HG02642 (cell line): ENCODE data around the gene PREX1.
A peak's percentile ranks its signal among the peaks of the same experiment; 100 is the strongest.
"Not testable (repeated sequence)": the region's sequence is repeated elsewhere in the genome, so short reads cannot be mapped to it uniquely, and the experiment has no call there.

Experiments
- ATAC-seq: cut with Tn5 transposase; IDR thresholded peaks from one replicate; pipeline ENCODE4 v1.9.1; 2021; ENCODE audit warnings: mild to moderate bottlenecking; ENCODE audit not compliant: unreplicated experiment, poor library complexity

The PREX1 gene, protein sequence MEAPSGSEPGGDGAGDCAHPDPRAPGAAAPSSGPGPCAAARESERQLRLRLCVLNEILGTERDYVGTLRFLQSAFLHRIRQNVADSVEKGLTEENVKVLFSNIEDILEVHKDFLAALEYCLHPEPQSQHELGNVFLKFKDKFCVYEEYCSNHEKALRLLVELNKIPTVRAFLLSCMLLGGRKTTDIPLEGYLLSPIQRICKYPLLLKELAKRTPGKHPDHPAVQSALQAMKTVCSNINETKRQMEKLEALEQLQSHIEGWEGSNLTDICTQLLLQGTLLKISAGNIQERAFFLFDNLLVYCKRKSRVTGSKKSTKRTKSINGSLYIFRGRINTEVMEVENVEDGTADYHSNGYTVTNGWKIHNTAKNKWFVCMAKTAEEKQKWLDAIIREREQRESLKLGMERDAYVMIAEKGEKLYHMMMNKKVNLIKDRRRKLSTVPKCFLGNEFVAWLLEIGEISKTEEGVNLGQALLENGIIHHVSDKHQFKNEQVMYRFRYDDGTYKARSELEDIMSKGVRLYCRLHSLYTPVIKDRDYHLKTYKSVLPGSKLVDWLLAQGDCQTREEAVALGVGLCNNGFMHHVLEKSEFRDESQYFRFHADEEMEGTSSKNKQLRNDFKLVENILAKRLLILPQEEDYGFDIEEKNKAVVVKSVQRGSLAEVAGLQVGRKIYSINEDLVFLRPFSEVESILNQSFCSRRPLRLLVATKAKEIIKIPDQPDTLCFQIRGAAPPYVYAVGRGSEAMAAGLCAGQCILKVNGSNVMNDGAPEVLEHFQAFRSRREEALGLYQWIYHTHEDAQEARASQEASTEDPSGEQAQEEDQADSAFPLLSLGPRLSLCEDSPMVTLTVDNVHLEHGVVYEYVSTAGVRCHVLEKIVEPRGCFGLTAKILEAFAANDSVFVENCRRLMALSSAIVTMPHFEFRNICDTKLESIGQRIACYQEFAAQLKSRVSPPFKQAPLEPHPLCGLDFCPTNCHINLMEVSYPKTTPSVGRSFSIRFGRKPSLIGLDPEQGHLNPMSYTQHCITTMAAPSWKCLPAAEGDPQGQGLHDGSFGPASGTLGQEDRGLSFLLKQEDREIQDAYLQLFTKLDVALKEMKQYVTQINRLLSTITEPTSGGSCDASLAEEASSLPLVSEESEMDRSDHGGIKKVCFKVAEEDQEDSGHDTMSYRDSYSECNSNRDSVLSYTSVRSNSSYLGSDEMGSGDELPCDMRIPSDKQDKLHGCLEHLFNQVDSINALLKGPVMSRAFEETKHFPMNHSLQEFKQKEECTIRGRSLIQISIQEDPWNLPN (N-terminal part only)

DNA sequence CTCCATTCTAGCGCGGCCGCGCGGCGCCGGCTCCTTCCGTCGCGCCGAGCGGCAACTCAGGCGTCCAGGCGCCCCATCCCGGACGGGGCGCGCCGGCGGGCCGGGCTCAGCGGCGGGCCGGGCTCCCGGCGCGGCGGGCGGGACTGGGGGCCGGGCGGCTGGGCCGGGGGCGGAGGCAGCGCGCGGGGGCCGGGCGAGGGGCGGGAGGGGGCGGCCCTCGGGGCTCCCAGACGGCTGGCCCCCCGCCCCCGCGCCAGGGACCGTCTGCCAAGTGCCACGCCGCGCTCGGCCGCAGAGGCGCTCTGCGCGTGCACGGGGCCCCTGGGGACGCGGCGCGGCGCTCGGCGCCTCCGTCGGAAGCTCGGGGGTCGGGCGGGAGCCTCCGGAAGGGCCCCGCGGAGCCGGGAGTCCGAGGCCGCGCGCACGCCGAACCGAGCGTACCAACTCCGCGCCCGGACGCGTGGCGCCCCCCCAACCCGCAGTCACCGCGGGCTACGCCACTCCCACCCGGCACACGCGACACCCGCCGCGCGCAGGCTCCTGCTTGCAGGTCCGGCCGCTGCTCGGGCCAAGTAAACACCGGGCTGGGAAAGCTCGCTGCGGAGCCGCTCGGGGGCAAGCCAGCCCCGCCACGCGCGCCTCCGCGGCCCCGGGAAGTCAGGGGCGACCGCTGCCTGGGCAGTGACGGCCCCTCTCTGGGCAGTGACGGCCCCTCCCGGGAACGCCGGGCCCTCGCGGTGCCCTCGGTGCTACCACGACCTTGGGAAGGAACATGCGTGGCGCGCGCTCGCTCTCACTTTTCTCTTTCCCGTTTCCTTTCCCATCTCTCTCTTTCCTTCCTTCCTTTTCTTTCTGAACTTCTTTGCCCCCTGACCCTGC is at the start of gene PREX1:
Gene PREX1 (minus strand): TSS at position 145 of the 879 bp plus-strand sequence. CDS start 139 bp downstream, at position 6.
- peak; percentile 62 for ATAC-seq

DNA sequence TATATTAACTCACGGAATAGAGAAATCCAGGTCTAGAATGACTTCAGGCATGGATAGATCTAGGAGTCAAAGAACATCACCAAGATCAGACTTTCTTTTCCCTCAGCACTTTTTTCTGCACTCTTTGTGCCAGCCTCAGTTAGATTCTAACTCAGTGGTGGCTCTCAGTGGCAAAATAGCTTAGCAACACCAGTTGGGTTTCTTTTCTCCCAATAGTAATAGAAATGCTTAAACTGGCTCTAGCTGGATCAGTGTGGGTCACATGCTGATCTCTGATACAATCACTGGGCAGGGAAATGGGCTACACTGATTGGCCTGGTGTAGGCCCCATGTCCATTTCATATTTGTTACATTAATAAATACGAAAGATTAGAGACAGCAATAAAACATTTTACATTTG is 49.5 kb upstream of the PREX1 start:
- ATAC-seq, result no peak

DNA sequence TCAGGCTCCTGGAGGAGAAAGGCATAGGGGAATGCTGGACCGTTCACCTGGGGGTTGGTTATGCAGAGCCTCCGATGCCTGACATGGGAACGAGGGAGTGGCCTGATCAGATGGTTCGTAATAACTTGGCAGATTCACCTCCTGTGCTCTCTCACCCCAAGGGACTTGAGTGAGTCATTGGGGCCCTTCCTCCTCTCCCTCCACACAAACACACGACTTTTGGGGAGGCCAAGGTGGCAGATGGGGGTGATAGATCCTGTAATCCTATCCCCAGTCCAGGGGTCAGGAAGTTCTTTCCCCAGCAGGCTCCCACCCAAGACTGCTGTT is 48.1 kb upstream of the PREX1 start:
- ATAC-seq, result no peak

DNA sequence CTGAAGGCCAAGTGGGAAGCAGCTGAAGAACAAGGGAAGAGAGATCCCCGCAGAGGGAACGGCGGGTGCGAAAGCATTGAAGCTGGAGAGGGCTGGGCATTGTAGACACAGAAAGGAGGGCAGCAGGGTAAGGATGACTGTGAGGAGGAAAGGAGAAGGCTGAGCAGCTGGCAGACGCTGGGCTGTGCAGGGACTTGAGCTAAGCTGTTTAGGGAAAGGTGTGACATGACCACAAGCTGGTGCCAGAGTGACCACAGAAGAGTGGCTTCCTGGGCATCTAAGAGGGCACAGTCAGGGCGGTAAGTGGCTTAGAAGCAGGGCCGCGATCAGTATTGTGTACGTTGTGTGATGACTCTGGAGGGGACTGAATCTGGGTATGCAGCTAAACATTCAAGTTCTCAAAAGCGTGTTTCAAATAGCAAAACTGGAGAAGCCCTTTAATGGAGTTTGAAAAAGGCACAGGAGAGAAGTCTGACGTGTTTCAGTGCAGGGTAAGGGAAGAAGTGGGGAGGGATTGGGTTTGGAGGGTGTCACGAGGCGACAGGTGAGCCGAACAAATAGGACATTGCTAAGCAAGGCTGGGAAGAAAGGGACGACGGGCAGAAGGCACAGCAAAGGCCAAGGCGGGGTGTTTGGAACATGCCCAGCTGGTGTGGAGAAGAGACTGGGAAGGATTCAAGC is 47.6 kb upstream of the PREX1 start:
- ATAC-seq, result no peak

DNA sequence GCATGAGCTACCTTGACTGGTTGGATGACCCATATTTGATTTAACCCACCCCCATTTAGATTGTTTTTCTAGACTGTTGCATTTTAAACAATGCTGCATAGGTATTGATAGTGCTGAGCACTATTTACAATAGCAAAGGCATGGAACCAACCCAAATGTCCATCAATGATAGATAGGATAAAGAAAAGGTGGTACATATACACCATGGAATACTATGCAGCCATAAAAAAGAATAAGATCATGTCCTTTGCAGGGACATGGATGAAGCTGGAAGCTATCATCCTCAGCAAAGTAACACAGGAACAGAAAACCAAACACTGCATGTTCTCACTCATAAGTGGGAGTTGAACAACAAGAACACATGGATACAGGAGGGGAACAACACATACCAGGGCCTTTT is 41.6 kb upstream of the PREX1 start:
- ATAC-seq, result not testable (repeated sequence)

DNA sequence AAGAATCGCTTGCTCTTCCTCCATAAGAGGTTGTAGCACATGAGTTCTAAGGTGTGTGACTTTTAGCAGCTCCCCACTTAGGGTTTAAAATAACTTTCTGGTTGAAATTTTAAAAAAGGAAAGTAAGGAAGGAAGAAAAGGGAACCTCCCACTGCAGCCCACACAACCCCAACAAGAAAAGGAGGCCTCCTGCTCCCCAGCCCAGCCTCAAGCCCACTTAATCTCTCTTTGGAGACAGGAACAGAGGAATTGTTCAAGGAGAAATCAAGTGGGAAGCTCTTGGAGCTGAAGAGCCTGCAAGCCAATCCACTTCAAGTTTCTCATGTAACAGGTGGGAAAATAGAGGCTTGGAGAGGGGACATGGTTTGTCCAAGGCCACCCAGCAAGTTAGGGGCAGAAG is 39.1 kb upstream of the PREX1 start:
- ATAC-seq, result no peak

DNA sequence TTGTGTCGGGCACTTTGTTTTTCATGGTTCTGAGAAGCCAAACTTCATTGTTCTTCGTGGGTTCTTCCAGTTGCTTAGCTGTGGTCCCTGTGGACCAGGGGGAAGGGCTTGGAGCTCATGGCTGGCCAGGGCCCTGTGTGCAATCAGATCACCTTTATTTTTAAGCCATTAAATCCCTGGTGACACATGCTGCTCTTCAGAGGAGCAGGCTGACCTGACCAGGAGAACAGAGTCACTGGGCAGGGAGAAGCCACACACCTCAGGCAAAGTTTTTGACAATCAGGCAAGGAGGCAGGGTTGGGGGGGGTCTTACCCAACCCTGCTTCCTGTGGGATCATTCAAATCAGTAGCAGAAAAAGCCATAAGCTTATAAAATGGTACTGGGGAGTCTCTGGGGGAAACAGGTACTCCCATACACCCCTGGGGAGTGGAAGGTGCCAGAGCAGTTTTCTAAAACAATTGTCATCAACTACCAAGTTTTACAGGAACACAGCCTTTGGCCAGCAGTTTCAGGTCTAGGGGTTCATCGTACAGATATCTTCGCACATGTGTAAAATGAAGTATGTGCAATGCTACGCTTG is 37.0 kb upstream of the PREX1 start:
- ATAC-seq, result no peak

DNA sequence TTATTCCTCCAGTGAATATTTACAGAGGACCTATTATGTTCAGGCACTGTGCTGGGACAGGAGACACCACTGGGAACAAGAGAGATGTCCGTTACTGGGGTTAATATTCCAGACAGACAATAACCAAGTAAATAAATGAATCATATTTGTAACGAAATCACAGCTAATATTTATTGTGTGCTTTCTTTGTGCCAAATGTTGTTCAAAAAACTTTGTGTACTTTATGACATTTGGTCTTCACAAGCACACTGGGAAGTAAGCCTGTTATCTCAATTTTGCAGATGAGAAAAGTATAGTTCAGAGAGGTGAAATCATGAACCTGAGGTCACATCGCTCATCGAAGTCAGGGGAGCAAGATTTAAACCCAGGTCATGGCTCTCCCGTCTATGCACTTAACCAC is 36.5 kb upstream of the PREX1 start:
- ATAC-seq, result no peak

DNA sequence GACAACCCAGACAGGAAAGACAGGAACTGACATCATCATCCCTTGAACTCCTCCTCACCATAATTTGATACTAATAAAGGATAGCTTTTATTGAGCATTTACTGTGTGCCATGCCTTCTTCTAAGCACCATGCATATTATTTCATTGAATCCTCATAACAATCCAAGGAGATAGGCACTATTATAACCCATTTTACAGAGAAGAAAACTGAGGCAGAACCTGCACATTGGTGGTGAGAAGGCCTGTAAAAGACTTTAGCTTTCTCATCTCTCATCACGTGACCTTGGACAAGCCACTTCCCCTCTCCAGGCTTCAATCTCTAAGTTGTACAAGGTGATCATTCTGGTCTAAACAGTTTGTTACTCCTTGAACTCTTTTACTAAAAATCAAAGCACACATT is 34.5 kb upstream of the PREX1 start:
- no peak for ATAC-seq

DNA sequence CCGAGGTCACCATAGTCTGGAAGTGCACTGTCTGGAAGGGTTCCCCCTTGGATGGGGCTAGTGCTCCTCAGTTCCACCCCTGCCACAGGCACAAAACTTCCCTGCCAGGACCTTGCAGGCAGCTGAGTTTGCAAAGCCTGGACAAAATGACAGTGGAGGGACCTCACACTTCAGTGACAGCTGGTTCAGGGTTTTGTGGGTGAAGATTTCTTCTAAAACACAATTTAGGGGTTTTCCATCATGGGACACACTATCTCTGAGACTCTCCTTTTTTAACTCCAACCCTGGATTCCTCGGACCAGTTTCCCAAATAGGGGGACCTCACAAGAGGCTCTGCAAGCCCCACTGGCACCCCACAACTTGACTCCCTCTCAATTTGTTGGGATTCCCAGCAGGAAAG is 33.6 kb upstream of the PREX1 start:
- ATAC-seq, result no peak

DNA sequence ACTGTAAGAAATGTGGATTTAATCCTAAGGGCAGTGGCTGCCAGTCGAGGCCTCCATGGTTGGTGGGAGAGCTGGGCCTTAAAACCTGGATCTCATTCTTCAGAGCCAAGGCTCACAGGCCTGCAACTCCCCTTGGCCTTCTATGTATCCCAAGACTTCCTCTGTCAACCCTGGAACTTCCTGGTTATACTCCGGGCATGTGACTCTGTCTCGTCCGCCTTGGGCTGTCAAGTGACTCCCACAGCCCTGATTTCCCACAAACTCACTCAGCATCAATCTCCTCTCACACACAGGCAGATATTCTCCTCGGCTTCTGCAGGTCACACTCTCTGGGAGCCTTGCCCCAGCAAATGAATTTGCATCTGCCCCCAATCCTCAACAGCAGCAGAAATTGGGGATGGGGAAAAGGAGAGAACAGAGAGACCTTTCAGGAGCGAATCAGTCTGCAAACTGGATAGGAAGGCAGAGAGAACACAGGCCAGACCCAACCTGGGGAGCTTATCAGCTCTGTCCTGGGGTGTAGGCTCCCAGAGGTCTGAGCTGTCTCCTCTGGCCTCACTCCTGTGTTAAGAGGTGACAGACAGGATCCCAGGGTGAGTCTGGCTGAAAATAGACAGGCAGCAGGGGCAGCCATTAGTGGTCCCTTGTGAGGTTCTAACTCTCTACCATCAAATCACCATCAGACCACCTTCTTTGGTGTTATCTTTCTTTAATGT is 30.4 kb upstream of the PREX1 start:
- no peak for ATAC-seq

DNA sequence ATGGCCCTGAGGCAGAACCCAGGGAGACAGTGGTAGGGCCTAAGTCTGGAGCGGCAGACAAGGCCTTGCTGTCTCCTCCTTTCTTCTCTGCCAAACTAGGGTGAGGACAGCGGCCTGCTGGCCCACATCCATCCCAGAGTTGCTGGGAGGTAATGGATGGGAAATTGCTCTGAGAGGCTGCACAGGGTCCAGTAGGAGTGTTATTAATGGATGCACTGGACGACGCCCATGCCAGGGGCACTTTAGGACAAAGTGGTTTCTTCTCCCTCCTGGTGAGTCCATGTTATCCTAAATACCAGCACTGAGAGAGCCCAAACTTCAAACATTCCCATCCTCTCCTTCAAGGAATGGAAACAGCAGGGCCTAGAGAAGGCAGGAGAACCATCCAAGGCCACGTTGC is 28.3 kb upstream of the PREX1 start:
- ATAC-seq, result no peak

DNA sequence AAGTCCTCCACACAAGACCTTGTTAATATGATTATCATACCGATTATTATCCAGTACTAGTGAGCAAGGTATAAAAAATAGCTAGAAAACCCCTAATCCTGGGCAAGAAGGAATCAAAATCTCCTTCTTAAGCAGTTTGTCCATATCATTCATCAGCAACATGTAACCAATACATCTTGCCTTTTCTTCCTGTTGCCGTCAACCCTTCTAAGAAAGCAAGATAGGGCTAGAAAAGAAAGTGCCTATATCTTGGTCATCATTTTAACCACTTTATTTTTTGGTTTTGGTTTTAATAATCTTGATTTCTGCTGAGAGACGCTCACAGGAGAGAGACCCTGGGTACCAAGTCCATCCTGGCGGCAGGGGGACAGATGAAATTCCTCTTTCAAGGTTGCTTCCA is 27.2 kb upstream of the PREX1 start:
- ATAC-seq, result no peak

DNA sequence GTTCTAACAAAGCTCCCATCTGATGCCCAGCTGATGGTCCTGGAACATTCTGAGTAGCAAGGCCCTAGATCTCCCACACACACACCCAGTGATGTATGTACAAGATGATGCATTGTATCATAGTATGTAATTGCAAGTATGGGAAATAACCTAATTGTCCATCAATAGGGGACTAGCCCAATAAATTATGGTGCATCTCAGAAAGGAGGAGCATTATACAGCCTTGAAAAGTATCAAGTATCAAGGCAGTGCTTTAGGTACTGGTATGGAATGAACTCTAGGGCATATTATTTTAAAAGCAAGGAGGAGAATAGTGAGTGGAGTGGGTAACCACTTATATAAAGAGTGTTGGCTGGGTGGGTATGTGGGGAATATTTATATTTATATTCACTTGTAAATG is 24.8 kb upstream of the PREX1 start:
- no peak for ATAC-seq

DNA sequence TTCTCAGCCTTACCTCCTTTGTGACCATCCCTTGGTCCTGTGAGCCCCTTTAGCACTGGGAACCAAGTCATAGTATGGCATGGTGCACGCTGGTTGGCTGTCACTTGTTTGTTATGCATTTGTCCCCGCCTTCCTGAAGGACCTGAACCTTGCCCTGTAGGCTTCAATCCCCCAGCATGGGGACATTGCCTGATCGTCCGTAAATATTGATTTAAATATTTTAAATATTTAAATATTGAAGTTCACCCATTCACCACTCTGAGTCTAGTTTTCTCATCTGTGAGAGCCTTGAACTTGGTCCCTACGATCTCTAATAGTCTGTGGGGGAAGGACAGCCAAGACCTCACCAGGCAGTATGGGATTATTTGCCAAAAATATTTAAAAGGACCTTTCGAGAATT is 23.8 kb upstream of the PREX1 start:
- no peak for ATAC-seq

DNA sequence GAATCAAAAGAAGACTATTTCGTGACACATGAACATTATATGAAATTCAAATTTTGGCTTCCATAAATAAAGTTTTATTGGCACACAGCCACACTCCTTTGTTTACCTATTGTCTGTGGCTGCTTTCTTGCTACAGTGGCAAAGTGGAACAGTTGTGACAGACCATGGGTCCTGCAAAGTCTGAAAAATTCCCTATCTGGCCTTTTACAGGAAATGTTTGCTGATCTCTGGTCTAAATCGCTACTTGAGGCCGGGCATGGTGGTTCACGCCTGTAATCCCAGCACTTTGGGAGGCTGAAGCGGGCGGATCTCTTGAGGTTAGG is 23.1 kb upstream of the PREX1 start:
- ATAC-seq, result no peak

DNA sequence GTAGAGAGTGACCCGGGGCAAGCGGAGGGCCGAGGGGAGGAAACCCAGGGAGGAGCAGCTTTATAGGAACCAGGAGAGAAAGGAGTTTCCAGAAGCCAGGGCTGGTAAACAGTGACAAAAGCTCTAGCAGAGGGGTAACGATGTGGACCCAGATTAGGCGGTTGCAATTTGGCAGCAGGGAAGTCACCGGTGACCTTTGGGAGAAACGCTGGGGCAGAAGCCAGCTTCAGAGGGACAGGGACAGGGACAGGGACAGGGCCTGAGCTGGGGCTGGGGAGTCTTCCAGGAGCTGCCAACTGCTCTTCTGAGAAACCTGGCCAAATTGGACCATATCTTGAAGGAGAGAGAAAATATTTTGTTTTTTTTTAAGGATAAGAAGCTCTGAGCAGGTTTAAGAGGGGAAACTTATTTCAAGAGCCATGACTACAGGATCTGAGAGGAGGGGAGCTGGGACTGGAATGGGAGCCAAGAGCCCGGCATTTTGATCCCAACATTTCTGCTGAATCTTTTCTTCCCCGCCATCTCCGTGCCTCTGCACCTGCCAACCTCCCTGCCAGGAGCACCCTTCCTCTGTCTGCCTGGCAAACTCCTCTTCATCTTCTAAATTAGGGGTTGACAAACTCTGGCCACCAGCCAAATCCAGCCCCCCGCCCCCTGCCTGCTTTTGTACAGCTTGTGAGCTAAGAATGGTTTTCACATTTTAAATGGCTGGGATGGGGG is 22.6 kb upstream of the PREX1 start:
- no peak for ATAC-seq

DNA sequence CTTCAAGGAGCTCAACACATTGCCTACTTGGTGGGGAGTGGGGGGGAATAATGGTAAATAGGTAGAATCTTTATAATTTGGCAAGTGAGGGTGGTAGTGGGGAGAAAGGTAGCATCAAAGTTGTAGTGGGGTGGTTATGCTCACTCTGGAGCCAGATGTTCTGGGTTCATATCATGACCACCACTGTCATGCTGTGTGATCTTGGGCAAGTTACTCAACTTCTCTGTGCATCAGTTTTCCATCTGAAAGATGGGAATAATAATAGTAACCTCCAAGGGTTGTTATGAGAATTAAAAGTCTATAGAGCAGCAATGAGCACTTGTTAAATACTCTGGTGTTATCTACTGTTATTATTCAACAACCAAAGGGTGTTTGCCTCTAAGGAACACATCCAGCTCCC is 22.0 kb upstream of the PREX1 start:
- ATAC-seq, result no peak
